GM10266 (cell line): ENCODE data around the gene MGAT4D.

Experiments used
- DNase-seq: peaks from one replicate; pipeline ENCODE4 v3.0.0; 2012; ENCODE audit errors: extremely low spot score
- CTCF ChIP-seq: IDR thresholded peaks from 2 replicates; pipeline ENCODE4 v1.5.1; 2012; ENCODE audit warnings: mild to moderate bottlenecking, low read depth; ENCODE audit not compliant: control insufficient read depth, insufficient read depth; ENCODE audit errors: missing control alignments

The MGAT4D gene

GRCh38 chr4:140400111-140400510 is 98.0 kb downstream of the MGAT4D start:
- DNase-seq = no peak
- no peak for TF ChIP-seq CTCF

- TF ChIP-seq CTCF = no peak
- DNase-seq = no peak
These were observed 102.4 kb downstream of the MGAT4D start for GRCh38 chr4:140395668-140396067.
